Right lobe of liver (tissue), 6 donors: ENCODE measurements around the gene SPTBN4. TPM values are rescaled to one million over a fixed set of nuclear protein-coding genes. Genes with fewer than 3 reads are reported as not detected.
"Not testable (repeated sequence)": the region's sequence is repeated elsewhere in the genome, so short reads cannot be mapped to it uniquely, and the experiment has no call there.

Experiments used
- ATAC-seq, 4 donors: fragments of 200-7000 bp; cut with Tn5 transposase; one replicate each; pipeline ENCODE4 v1.9.1; 2020; ENCODE audit warnings: mild to moderate bottlenecking in 4 of 4, moderate library complexity in 4 of 4
- DNase-seq, 3 donors: peaks; one replicate each; pipeline ENCODE4 v3.0.0-alpha.2; 2020
- H3K27ac ChIP-seq, 3 donors: fragments of 200-600 bp; one replicate each; pipeline ENCODE4 v1.8.0; 2022
- H3K27me3 ChIP-seq, 2 donors: fragments of 200-600 bp; one replicate each; pipeline ENCODE4 v1.8.0; 2022
- H3K36me3 ChIP-seq, 4 donors: fragments of 200-600 bp; sonication (generic) in 1 of 4; one replicate each; pipeline versions ENCODE4 v1.5.1 to v1.8.0; 2017 to 2022; ENCODE audit warnings: control low read depth in 1 of 4
- H3K4me1 ChIP-seq, 4 donors: fragments of 200-600 bp; sonication (generic) in 1 of 4; one replicate each; pipeline versions ENCODE4 v1.5.1 to v1.8.0; 2017 to 2022; ENCODE audit warnings: control low read depth in 1 of 4
- H3K4me3 ChIP-seq, 3 donors: fragments of 200-600 bp; one replicate each; pipeline ENCODE4 v1.8.0; 2022
- H3K9me3 ChIP-seq, 4 donors: fragments of 200-600 bp; sonication (generic) in 1 of 4; one replicate each; pipeline versions ENCODE4 v1.5.1 to v1.8.0; 2017 to 2022; ENCODE audit warnings: control low read depth in 1 of 4
- CTCF ChIP-seq, 4 donors: fragments of 200-600 bp in 3 of 4; fragments of 450-650 bp in 1 of 4; IDR thresholded peaks; one replicate each; pipeline versions ENCODE4 v1.5.1 to v1.8.0; 2016 to 2022; ENCODE audit warnings: antibody characterized with exemption in 4 of 4, mild to moderate bottlenecking in 2 of 4
- POLR2A ChIP-seq: fragments of 450-650 bp; IDR thresholded peaks from one replicate; pipeline ENCODE4 v1.6.1; 2017; ENCODE audit warnings: antibody characterized with exemption, mild to moderate bottlenecking
- WGBS: methylation state at CpG from one replicate; pipeline ENCODE4 v1.1.6; 2018; ENCODE audit warnings: low coverage, low lambda C conversion rate; ENCODE audit not compliant: insufficient coverage; ENCODE audit errors: missing lambda C conversion rate; 5-methylcytosine and 5-hydroxymethylcytosine counted together
- intact Hi-C, 2 donors: fragments of 100-400 bp; cut with DNase I; formaldehyde crosslinking; loops; one replicate each; pipeline versions ENCODE4 v1.11.2 to v1.14.1; 2022
- total RNA-seq, 6 experiments: library from RNA; depleted of rRNA in 2 of 6; stranded (reverse); fragments of >200 nt in 2 of 6; fragmentation: NEBNext Ultra II Directional in 3 of 6; extraction: Animal tissue kit (Norgen Biotek cat#: 25700) in 3 of 6; gene quantifications; one replicate each; pipeline versions ENCODE4 v1.1.0 to v1.2.4, GENCODE V29; 2016 to 2023
- donor health status: DM: no; HTN: yes; CAD: no.
- donor health status: DM: no; HTN: no; CAD: no.
- donor health status: DM: no; HTN: no; CAD: no.
- donor health status: DM: no; HTN: yes; CAD: no.
- donor health status: DM: no; HTN: yes; CAD: no.

SPTBN4 gene
- total RNA-seq, 6 experiments from 2014 or later, result 0.44 to 1.6 (median 0.65) TPM

DNA sequence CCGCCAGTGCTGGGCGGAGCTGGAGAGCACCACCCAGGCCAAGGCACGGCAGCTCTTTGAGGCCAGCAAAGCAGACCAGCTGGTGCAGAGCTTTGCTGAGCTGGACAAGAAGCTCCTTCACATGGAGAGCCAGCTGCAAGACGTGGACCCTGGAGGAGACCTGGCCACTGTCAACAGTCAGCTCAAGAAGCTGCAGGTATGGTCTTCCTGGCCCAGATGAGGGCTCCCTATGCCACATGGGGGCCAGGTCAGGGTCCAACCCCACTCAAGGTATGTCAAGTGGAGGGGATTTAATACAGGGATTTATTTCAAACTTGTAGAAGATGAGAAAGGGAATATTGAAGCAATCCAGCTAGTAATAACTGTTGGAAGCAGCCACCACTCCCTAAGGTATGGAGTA, 67.3 kb downstream of the SPTBN4 start:
- H3K36me3 ChIP-seq, result no peaks in the 10 kb centered on the region
- DNase-seq, result no peak
- intact Hi-C loops, result loop anchor here in 1 of 2 donors (10.0 kb wide), 1 partner anchor 319 kb away; the partner anchor contains the start of gene TTC9B

GRCh38 chr19:40539070-40539469, 72.3 kb downstream of the SPTBN4 start:
- ATAC-seq, result no peak
- 51% methylated on average over 3 of the region's 4 CpGs for WGBS
- TF ChIP-seq POLR2A, result no peak
- TF ChIP-seq CTCF (IDR thresholded peaks at IDR 0.05), result no peak
- Histone ChIP-seq H3K9me3 (no peaks in the 10 kb centered on the region), H3K4me1 (no peaks in the 10 kb centered on the region), H3K36me3 (no peaks in the 10 kb centered on the region), H3K27me3 (no peaks in the 10 kb centered on the region), H3K27ac (no peak overlapping the region), H3K4me3 (no peak overlapping the region)
- DNase-seq, result no peak
- intact Hi-C loops, result loop anchor here in 1 of 2 donors (10.0 kb wide), 1 partner anchor 324 kb away; the partner anchor contains the start of gene TTC9B

More for the DNA sequence above, 67.3 kb downstream of the SPTBN4 start:
- no peak for ATAC-seq
- WGBS, result 81% methylated on average over 4 of the region's 4 CpGs
- no peaks in the 10 kb centered on the region for H3K9me3 ChIP-seq
- H3K4me3 ChIP-seq, result no peak overlapping the region
- TF ChIP-seq CTCF (IDR thresholded peaks at IDR 0.05), result no peak
- no peak for TF ChIP-seq POLR2A
- no peaks in the 10 kb centered on the region for H3K4me1 ChIP-seq
- H3K27me3 ChIP-seq, result no peaks in the 10 kb centered on the region
- H3K27ac ChIP-seq, result no peak overlapping the region

GRCh38 chr19:40542202-40542859, 75.5 kb downstream of the SPTBN4 start:
- Histone ChIP-seq H3K4me1 (no peaks in the 10 kb centered on the region), H3K4me3 (no peak overlapping the region), H3K27ac (no peak overlapping the region), H3K27me3 (no peaks in the 10 kb centered on the region), H3K36me3 (no peaks in the 10 kb centered on the region), H3K9me3 (no peaks in the 10 kb centered on the region)
- no peak for TF ChIP-seq CTCF (IDR thresholded peaks at IDR 0.05)
- no peak for TF ChIP-seq POLR2A
- ATAC-seq, result no peak
- WGBS, result 69% methylated on average over 6 of the region's 6 CpGs
- no peak for DNase-seq
- intact Hi-C loops, result no loop called here

DNA sequence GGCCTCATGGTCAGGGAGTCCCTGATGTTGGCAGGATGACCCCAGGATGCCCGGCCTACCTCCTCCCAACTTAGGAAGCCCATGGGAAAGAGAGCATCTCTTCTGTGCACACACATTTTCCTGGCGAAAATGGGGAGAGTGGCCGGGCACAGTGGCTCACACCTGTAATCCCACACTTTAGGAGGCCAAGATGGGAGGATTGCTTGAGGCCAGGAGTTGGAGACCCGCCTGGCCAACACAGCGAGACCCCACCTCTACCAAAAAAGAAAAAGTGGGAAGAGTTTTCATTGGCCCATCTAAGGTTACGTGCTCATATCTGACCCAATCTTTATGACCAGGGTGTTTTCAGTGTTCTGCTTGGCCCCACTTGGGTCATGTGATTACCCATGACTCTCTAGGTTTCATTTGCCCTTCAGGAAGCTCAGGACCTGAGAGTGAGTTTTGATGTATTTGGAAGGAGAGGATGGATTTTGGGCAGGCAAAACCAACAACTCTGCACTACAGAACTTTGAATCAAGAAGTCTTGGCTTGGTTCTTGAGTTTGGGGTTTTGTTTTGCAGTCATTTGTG, 76.3 kb downstream of the SPTBN4 start:
- ATAC-seq (no peak), DNase-seq (no peak)
- TF ChIP-seq POLR2A, result no peak
- no peak for TF ChIP-seq CTCF (IDR thresholded peaks at IDR 0.05)
- Histone ChIP-seq H3K36me3 (no peaks in the 10 kb centered on the region), H3K27me3 (no peaks in the 10 kb centered on the region), H3K27ac (no peak overlapping the region), H3K9me3 (no peaks in the 10 kb centered on the region), H3K4me1 (no peaks in the 10 kb centered on the region), H3K4me3 (no peak overlapping the region)
- WGBS, result 94% methylated on average over 3 of the region's 6 CpGs
- intact Hi-C loops, result no loop called here

DNA sequence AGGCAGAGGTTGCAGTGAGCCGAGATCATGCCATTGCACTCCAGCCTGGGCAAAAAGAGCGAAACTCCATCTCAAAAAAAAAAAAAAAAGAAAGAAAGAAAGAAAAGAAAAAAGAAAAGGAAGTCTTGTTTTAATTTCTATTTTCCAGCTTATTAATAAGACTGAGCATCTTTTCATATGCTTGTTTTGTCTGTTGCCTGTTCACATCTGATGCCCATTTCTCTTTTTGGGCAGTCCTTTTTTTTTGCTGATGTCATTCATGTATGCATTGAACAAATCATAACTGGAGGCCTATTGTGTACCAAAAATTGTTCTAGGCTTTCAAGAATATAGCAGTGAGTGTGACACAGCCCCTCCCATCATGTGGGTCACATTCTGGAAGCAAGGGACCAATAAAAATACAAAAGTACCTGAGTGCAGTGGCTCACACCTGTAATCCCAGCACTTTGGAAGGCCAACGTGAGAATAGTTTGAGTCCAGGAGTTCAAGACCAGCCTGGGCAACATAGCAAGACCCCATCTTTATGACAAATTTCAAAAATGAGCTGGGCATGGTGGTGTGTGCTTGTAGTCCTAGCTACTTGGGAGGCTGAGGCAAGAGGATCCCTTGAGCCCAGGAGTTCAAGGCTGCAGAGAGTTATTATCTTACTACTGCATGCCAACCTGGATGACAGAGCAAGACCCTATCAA, 79.5 kb downstream of the SPTBN4 start:
- H3K4me1 ChIP-seq, H3K27me3 ChIP-seq, H3K27ac ChIP-seq, ATAC-seq, H3K9me3 ChIP-seq, intact Hi-C loops, DNase-seq, H3K36me3 ChIP-seq, H3K4me3 ChIP-seq: not testable (repeated sequence)
- 67% methylated on average over 3 of the region's 3 CpGs for WGBS

DNA sequence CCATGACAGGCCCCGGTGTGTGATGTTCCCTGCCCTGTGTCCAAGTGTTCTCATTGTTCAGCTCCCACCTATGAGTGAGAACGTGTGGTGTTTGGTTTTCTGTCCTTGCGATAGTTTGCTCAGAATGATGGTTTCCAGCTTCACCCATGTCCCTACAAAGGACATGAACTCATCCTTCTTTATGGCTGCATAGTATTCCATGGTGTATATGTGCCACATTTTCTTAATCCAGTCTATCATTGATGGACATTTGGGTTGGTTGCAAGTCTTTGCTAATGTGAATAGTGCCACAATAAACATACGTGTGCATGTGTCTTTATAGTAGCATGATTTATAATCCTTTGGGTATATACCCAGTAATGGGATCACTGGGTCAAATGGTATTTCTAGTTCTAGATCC, 80.4 kb downstream of the SPTBN4 start:
- H3K9me3 ChIP-seq, H3K27ac ChIP-seq, H3K4me1 ChIP-seq, DNase-seq, H3K4me3 ChIP-seq, H3K36me3 ChIP-seq, intact Hi-C loops, ATAC-seq, H3K27me3 ChIP-seq: not testable (repeated sequence)
- 75% methylated on average over 2 of the region's 4 CpGs for WGBS
